22Rv1 (cell line): Measurements from ENCODE around the gene ACP6.

ENCODE experiments used
- ZFX ChIP-seq: fragments of 450-650 bp; IDR thresholded peaks from 2 replicates; pipeline ENCODE4 v1.6.1; 2017; ENCODE audit warnings: antibody characterized with exemption, borderline replicate concordance
- TF ChIP-seq, protein P1 (sequence below): fragments of 450-650 bp; IDR thresholded peaks from 2 replicates; pipeline ENCODE4 v1.5.1; 2017; ENCODE audit warnings: mild to moderate bottlenecking

DNA sequence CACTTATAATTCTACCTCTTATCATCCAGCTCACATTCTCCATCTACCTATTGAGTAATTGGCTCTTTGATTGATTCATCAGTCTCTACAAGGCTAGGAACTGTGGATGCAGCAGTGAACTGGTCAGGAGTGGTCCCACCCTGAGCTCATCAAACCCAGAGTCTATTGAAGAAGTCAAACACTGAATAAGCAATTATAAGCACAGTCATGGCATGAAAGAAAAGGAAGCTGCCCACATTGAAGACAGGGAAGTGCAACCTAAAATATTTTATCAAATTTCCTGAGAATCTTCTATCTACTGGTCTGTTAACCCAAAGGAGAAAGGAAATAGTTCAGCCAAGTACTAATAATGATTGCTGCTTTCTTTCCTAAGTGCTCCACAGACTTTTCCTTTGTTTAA lies 35.7 kb downstream of the ACP6 start:
- TF ChIP-seq, protein P1, sequence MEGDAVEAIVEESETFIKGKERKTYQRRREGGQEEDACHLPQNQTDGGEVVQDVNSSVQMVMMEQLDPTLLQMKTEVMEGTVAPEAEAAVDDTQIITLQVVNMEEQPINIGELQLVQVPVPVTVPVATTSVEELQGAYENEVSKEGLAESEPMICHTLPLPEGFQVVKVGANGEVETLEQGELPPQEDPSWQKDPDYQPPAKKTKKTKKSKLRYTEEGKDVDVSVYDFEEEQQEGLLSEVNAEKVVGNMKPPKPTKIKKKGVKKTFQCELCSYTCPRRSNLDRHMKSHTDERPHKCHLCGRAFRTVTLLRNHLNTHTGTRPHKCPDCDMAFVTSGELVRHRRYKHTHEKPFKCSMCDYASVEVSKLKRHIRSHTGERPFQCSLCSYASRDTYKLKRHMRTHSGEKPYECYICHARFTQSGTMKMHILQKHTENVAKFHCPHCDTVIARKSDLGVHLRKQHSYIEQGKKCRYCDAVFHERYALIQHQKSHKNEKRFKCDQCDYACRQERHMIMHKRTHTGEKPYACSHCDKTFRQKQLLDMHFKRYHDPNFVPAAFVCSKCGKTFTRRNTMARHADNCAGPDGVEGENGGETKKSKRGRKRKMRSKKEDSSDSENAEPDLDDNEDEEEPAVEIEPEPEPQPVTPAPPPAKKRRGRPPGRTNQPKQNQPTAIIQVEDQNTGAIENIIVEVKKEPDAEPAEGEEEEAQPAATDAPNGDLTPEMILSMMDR = no peak
- no peak for TF ChIP-seq ZFX
